Stimulated activated CD4-positive, alpha-beta T cell treated with anti-CD3 and anti-CD28 coated beads, Interleukin-2, amount 100 ng/mL, for 48 hours (primary cell): Measurements from ENCODE around the gene MYH3.

ENCODE experiments used
- DNase-seq, 2 donors: peaks; one replicate each; pipeline ENCODE4 v3.0.0-alpha.2; 2020

The MYH3 gene

DNA sequence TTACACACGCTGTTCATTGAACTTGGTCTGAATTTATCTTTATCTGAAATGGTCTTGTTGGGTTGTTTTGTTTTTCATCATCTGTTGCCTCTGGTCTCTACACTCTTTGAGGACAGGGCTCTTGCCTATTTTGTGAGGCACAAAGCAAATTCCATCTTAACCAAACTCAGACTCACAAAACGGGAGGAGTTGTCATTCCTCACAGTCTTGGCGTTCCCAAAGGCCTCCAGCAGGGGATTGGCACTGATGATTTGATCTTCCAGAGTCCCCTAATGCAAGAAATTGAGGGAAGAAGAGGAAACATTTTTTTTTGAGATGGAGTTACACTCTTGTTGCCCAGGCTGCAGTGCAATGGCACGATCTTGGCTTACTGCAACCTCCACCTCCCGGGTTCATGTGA lies 8.7 kb downstream of the MYH3 start:
- no peak for DNase-seq

DNA sequence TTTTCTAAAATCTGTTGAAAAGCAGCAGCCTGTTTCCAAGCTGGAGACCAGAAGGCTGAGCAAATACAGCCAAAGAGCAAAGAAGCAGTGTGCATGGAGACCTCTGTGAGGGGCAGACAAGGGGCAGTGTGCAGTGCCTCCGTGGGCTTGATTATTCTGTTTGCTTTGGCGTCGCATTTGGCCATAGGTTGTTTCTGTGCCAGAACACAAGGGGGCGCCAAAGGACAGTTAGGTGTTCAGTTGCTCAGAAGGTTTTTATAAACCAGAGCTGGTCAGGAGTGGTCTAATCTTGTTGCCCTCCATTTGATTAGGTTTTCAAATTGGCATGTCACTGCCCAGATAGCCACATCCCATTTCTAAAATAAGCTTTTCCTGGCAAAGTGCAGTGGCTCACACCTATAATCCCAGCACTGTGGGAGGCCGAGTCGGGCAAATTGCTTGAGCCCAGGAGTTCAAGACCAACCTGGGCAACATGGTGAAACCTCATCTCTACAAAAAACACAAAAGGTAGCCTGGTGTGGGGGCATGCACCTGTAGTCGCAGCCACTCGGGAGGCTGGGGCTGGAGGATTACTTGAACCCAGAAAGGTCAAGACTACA lies 10.6 kb downstream of the MYH3 start:
- DNase-seq, result peak; percentile 72 to 79

DNA sequence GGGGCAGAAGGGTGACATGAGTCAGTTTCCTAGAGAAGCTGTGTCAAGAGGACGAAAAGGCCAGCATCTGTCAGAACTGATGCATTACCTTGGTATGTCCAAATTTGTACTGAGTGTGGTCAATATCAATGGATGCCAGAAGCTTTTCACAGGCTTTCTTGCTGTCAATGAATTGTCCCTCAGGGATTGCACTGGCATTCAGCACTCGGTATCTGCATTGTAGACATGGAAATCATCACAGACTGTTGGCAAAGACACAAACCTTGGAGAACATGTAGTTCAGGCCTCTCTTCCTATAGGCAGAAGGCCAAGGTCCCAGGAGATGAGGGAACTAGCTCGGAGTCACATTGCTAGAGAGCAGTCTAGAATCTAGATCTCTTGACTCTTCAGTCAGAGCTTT lies 16.6 kb downstream of the MYH3 start:
- DNase-seq, result no peak

DNA sequence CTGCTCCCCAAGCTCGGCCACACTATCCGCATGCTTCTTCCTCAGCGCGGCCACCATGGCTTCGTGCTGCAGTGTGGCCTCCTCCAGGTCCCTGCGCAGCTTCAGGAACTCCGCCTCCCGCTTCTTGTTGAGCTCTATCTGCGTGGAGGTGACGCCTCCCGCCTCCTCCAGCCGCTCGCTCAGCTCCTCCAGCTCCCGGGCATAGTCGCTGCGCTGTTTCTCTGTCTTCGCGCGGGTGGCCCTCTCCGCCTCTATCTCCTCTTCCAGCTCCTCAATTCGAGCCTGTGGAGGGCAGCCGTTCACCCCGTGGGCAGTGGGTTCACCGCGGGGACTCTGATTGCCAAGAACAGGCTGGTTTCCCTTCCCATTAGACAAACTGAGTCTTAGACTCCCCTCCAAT lies 19.0 kb downstream of the MYH3 start:
- DNase-seq, result no peak

DNA sequence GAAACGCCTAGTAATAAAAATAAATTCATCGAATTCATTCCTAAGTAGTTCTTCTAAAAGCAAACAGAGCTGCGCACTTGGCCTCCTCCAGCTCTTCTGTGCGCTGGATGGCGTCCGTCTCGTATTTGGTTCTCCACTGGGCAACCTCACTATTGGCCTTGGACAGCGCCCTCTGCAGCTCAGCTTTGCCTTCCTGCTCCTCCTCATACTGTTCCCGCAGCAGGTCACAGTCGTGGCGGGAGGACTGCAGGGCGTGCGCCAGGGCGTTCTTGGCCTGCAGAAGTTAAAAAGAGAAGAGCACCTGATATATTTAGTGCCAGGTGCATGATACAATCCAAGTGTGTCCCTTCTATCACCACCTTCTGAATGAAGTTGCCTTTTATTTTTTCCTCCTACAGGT lies 21.8 kb downstream of the MYH3 start:
- DNase-seq, result no peak

DNA sequence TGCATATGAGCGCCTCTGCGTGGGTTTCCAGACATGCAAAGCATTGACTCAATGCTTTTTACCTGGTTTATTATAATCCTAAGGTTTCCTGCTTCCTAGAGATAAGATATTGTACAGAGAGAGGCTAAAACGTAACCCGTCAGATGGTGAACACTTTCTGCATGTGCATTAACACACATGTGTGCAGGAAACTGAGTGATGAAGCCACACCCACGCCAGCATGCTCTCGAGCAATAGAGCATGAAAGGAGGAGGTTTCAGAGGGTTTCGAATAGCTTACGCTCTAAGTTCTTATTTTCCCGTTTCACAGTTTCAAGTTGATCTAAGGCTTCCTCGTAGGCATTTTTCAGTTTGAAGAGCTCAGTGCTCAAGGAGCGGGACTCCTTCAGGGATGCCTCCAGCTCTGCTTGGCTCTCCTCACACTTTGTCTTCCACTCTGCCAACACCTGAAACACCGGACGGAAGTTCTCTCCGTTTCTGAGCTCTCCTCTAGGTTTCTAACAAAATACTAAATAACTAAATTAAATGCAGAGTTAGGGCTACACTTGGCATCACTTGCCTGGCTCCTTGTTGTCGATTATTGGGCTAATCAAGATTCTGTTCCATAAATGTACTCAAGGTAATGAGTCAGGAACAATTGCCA lies 23.2 kb downstream of the MYH3 start:
- no peak for DNase-seq

DNA sequence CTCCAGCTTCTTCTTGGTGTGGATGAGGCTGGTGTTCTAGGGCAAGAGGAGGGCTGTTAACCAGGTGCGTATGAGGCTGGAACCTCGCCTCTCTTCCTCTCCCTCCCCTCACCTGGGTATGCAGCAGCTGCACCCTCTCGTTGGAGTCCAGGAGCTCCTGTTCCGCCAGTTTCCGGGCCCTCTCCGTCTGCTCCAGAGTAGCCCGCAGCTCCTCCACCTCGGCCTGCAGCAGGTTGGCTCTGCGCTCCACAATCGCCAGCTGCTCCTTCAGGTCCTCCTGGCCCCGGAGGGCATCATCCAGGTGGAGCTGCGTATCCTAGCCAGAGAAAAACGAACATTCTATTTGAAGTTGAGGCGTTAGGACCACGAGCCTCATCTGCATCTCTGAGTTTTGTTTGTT lies 25.4 kb downstream of the MYH3 start:
- no peak for DNase-seq

DNA sequence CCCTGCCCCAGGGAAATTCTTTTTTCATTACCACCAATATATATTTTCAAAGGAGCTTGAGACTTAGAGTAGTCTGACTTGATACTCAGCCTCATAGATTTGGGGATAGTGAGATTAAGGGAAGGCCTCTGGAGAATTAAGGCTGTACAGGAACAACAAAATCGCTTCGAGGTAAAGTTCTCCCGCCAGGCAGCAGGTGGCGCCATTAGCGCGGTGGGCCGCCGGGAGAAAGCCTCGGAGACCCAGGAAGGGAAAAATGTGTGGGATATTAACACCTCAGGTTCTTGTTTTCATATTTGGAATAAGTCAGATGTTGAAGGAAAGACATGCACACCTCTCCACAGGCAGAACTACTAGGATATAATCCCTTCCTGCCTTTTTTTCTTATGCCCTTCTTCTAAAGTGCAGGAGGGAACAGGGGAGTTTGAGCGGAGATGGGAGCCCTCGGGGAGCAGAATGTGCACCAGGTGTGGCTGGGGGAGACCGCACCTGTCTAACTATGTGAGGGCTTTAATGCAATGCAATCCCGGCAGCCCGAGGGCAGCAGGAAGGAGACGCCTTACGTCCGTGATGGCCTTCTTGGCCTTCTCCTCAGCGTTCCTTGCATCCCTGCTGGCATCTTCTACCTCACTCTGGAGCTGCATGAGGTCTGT lies 25.9 kb downstream of the MYH3 start:
- peak; percentile 21 to 29 for DNase-seq

DNA sequence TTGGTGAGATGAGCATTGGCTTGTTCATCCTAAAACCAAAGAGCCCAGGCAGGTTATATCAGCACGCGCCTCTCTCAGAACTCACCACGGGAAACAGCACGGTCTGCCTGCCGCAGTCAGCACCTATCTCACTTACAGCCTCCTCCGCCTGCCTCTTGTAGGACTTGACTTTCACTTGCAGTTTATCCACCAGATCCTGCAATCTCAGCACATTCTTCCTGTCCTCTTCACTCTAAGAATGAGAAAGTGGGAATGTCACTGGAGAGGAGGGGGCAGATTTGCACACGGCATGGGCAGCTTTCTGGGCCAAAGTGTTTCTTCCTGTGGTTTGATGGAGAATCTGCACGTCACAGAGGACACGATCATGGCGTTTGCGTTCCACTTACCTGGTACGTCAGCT lies 27.4 kb downstream of the MYH3 start:
- no peak for DNase-seq

DNA sequence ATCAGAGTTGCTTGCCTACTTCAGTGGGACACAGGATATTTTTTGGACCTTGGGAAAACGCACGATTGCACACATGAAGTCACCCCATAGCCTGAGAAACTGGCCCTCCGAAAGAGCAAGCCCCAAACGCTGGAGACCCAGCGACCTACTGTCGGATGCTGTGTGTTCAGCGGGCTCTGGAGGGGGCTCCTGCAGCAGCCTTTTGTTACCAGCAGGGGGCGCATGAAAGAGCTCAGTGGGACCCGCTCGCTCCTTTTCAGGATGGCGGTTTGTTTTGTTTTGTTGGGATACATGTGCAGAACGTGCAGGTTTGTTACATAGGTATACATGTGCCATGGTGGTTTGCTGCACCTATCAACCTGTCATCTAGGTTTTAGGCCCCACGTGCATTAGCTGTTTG lies 28.4 kb downstream of the MYH3 start:
- no peak for DNase-seq

DNA sequence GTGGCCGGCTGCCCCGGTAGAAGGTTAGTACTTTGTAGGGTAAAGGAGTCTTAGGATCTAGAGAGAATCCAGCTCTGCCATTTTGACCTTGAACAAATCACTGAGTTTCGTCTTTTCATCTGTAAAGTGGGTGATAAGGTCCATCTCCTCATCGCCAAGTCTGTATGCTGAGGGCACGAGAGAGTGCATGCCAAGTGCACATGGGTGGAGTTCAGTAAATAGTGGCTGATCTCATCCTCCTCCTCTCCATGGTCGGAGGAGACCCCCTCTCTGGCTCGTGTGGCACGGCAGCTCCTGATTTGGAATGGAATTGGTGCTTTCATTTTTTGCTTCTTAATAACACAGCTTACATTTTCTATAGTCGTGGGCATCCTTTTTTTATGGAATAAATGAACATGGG lies 30.7 kb downstream of the MYH3 start:
- no peak for DNase-seq

DNA sequence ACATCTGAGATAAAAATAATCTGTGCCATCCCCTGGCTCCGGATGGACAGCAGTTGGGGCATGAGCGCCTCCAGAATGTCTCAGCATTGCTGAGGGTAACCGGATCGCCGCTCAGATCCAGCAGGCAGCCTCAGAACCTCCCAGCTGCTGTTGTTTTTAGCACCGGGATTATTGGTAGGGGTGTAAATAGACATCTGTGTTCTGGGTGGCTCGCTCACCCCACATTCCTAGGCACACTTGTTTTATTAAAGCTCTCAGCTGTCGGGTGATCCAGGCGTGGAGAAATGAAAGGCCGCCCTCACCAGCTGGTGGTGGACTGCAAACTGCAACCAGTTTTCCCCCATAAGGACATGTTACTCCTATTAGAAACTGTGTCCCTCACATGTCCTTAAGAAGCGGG lies 32.1 kb downstream of the MYH3 start:
- no peak for DNase-seq

DNA sequence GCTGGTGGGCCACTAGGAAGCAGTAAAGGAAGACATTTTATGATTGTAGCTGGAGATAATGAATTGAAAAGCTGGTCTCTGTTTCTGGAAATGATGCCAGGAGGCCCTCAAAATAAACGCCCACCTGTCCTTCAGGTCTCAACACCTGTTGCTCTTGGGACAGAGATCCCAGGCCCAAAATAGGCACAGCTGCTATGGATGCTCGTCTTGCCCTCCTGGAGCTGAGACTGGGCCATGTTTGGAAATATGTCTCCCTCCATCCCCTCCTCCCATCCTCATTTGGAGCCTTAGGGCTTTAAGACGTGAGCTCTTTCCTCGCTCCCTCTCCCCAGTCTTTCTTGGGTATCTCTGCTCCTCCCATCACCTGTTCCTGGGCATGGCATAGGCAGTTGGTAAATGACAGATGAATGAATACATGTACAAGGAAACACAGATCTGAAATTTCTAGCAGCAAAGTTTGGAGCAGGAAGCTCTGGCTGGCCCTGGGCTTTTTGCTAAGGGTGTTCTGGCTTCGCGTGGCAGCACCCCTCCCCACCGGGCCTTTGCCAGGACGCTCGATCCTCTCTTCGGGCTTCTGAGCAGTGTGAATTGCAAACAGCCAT lies 33.3 kb downstream of the MYH3 start:
- DNase-seq, result no peak

DNA sequence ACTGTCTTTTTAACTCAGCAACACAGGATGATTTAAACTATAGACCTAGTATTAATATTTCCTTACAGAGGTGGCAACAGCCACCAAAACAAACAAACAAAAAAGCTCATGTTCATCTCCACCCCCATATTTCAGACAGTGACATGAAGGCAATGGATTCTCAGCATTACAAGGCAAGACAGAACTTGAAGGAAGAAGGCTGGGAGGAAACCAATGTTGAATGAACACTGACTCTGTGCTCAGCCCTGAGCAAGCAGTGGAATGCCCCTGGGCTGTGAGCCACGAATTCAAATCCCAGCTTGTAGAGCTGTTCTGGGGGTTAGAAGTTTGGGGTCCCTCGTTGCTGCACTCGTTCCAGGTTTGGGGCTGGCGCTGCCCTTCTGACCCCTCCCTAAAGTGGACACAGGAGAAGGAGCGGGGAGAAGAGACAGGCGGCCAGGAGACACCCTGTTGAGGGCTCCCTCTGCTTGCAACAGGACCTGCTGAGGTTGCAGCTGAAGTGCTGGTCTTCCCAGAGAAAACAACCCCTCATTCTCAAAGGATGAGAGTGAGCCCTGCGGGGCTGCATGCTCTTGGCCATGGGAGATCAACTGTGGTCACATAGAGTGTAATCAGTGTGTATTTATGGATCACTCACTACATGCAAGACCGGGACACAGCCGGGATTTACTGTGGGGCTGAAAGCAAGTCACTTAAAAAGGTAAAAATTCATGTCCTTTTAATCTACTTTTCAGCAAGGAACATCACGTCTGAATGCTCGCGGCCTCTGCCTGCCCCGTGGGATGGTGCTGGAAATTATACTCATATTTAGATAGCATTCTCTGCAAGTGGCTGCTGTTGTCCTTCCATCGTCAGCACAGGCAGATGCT lies 34.3 kb downstream of the MYH3 start:
- no peak for DNase-seq

DNA sequence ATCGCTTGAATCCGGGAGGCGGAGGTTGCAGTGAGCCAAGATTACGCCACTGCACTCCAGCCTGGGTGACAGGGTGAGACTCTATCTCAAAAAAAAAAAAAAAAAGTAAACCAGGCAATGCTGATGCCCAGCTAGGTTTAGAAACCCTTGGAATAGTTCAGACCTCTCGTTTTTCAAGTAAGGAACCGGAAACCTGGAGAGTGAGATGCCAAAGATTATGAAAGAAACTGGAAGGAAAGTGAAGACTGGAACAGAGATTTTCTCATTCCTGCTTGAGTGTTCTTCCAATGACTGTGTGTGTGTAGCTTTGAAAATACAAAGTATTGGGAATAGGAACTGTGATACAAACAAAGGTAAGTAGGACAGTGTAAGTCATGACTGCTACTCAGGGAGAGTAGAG lies 35.7 kb downstream of the MYH3 start:
- no peak for DNase-seq

DNA sequence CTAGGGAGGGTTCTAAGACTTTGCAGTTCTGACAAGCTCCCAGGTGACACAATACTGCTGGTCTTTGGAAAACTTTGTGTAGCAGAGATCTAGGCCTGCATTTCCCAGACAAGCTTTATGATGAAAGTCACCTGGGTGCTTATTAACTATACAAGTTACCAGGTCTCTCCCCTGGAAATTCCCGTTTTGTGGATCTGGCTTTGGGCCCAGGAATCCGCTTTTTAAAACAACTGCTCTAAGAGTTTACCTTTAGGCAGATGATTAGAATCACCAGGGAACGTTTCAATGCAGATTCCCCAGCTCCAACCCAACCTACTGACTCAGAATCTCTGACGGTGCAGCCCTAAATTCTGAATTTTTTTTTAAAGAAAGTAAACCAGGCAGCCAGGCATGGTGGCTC lies 36.3 kb downstream of the MYH3 start:
- DNase-seq, result no peak

DNA sequence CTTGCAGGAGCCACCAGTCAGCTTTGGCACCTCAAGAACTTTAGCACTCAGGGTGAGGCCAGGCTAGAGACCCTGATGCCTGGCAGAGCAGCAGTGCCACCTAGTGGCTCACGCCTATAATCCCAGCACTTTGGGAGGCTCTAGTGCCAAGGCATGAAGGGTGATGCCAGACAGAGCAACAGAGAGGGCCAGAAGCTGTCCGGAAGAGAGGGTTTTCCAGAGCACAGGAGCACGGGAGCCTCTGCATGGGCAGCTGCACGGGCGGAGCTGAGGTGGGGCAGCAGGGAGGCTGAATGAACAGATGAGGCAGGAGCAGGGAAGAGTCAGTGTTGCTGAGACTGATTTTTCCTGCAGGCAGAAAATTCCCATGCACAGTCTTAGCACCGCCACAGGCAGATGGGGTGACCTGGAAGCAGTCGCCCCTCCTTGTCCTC lies 38.9 kb downstream of the MYH3 start:
- peak; percentile 51 to 56 for DNase-seq

DNA sequence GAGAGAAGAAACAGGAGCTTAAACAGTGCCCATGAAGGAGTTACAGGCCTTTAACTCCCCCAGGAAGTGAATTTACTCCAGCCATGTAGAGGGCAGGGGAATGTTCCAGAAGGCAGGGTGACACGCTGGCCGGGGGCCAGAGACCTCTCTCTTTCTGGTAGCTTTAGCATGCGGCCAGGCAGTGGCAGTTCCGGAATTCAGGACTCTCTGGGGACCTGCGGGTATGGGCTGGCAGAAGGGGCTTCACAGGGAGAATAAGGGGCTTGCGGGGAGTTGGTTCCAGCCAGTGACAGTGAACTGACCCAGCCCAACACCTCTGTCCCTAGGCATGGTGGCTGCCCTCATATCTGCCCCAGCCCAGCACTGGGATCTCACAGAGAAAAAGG lies 40.0 kb downstream of the MYH3 start:
- DNase-seq, result no peak

DNA sequence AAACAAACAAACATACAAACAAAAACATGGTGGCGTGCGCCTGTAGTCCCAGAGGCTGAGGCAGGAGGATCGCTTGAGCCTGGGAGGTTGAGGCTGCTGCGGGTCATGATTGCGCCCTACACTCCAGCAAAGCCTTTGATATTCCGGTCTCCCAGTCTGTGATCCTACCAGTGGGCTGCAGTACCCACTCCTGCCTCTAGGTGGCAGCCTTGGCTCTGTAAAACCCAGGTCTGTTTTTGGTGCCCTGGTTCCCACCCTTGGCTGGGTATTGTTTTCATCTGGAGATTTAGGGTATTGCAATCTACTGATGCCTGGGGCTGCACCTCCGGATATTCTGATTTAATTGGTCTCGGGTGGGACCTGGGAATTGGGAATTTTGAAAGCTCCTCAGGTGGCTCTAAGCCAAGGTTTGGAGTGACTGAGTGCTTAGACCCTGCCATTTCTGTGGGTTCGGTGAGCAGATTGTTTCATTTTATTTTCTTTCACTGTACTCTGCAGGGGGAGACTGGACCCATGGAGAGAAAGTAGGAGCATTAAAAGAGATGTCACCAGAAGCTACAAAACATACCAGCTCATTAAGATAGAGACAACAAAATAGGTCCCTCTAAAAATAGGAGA lies 40.5 kb downstream of the MYH3 start:
- DNase-seq, result peak; percentile 69 to 76

DNA sequence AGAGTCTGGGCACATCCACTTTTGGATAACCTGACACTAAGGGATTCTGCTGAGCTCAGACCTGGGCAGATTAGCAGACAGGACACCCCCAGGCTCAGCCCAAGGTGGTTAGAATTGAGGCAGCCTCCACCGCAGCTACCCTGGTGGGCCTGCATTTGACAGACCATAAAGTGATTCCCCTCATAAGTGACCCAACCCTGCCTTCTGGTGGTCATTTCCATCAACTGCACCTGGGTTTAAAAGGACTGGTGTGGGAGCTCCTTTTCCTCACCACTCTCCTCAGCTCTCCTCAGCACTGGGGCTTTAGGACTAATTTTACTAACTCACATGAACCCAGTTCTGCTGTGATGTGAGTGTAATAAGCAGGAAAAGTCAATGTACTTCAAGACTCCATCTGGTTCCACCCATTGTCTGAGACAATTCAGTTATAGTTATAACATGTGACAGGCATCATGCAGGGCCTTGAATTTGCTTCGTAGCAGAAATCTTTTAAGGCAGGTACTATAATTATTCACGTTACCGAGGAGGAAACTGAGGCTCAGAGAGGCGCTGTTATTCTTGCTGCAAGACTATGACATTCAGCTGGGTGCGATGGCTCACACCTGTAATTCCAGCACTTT lies 42.5 kb downstream of the MYH3 start:
- peak in 1 of 2 donors; percentile 6 for DNase-seq

DNA sequence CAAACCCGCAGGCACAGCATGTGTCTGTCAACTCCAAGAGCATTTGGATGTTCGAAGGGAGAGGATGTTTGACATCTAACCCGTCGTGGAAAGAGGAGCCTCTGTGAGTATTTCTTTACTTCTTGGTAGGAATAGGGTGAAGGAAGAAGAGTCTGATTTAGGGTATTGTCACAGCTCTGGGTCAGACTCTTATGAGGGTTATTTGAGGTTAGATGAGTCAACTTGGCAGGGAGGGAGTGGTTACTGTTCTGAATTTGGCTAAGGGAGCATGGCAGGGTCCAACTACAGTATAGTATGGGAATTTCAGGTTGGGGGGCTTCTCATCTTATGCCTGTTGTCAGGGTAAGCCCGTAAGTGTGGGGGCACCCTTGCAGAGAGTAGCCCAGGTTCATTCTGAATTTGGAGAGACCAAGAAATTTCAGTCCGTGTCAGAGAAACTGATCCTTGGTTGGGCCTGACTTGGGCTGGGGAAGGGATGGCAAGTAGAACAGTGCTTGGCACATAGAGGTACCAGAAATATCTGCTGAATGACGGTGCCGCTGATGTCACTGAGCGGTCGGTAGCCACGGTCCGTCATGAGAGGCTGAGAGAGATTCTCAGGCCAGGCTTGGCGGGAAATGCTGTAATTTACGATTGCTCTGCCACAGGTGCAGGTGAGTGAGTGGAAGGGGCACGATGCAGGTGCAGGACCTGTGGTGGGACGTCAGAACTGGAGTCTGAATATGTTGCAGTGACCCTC lies 43.2 kb downstream of the MYH3 start:
- DNase-seq, result no peak
